GM21529 (cell line): Measurements from ENCODE around the gene SIRT1.
A peak's percentile ranks its signal among the peaks of the same experiment; 100 is the strongest.
"Not testable (repeated sequence)": the region's sequence is repeated elsewhere in the genome, so short reads cannot be mapped to it uniquely, and the experiment has no call there.

Source experiments
- ATAC-seq: cut with Tn5 transposase; IDR thresholded peaks from one replicate; pipeline ENCODE4 v1.9.1; 2021; ENCODE audit not compliant: unreplicated experiment

SIRT1 gene

DNA sequence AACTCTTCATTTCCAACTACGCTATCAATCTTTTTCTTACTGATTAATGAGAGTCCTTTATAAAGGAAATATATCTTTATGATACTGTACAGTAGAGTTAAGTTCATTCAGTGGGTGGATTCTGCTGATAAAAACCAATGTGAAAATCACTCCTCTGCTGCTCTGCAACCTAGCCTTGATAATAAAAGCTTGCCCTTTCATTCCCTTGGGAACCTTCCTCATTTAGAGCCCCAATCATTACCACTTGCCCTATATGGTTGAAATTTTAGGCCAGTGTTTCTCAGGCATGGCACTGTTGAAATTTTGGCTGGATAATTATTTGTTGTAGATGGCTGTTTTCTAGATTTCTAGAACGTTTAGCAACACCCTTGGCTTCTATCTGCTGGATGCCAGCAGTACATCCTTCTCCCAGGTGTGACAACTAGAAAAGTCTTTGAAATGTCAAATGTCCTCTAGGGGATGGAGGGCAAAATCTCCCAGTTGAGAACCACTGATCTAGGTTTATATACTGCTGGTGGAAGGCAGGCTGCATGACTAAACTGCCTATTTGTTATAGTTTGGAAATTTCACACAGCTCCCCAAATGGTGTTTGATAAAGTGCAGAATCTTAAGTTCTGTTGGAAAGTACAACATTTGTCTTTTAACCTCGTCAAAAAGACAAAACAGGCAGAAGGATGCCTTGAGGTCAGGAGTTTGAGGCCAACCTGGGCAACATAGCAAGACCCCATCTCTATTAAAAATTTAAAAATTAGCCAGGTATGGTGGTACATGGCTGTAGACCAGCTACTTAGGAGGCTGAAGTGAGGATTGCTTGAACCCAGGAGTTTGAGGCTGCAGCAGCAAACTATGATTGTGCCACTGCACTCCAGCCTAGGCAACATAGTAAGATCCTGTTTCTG is 8.9 kb upstream of the SIRT1 start:
- ATAC-seq, result no peak

DNA sequence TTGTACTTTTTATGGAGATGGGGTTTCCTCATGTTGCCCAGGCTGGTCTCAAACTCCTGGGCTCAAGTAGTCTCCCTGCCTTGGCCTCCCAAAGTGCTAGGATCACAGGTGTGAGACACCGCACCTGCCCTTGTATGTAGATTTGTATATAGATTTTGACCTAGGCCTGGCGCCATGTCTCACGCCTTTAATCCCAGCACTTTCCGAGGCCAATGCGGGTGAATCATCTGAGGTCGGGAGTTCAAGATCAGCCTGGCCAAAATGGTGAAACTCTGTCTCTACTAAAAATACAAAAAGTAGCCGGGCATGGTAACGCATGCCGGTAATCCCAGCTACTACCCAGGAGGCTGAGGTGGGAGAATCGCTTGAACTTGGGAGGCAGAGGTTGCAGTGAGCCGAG is 7.0 kb upstream of the SIRT1 start:
- not testable (repeated sequence) for ATAC-seq

GRCh38 chr10:67878133-67878532 is 6.3 kb upstream of the SIRT1 start:
- no peak for ATAC-seq

DNA sequence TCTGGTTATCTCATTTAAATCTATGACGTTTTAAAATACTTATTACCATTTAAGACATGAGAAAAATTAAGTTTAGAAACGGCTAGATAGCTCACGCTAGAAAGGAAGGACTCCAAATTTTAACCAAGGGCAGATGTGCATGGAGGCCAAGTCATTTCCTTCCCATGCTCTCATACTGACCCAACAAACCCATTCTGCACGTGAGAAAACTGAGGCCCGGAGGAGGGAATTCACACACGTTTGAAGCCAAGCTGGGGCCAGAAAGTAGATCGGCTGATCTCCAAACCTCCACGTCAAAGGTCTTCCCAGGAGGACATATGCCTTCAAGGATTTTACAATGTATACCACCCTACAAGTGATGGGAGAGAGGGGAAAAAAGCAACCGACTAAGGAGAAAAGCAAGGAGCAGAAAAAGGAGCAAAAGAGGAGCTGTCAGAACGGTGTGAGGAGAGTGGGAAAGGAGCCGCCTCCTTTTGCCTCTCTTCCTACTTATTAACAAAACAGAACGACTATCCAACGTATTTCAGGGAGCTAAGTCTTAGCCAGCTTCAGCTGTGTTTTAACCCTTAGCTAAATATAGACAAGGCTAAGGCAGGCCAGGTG is 645 bp upstream of the SIRT1 start:
- ATAC-seq, result no peak

GRCh38 chr10:67884842-67885670 is 600 bp downstream of the SIRT1 start:
- ATAC-seq, result peak; percentile 64

DNA sequence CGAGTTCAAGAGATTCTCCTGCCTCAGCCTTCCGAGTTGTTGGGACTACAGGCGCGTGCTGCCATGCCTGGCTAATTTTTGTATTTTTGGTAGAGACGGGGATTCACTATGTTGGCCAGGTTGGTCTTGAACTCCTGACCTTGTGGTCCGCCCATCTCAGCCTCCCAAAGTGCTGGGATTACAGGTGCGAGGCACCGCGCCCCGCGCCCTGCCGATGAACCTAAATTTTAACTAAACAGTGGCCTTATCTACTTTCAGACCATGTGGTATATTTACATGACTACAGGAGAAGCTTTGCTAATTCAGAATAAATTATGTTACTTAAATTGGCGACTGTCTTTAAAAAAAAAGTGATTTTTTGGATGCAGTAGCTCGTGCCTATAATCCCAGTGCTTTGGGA is 9.2 kb downstream of the SIRT1 start:
- ATAC-seq, result no peak

- no peak for ATAC-seq
Measured at GRCh38 chr10:67903581-67903980, 19.1 kb downstream of the SIRT1 start.

DNA sequence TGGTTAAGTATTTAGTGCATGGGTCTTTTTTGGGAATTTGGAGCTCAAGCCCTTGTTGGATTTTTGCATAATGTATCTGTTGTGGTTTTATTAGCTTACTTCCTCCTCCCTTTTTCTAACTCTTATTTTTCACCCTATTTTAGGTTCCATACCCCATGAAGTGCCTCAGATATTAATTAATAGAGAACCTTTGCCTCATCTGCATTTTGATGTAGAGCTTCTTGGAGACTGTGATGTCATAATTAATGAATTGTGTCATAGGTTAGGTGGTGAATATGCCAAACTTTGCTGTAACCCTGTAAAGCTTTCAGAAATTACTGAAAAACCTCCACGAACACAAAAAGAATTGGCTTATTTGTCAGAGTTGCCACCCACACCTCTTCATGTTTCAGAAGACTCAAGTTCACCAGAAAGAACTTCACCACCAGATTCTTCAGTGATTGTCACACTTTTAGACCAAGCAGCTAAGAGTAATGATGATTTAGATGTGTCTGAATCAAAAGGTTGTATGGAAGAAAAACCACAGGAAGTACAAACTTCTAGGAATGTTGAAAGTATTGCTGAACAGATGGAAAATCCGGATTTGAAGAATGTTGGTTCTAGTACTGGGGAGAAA is 28.0 kb downstream of the SIRT1 start:
- ATAC-seq, result no peak

DNA sequence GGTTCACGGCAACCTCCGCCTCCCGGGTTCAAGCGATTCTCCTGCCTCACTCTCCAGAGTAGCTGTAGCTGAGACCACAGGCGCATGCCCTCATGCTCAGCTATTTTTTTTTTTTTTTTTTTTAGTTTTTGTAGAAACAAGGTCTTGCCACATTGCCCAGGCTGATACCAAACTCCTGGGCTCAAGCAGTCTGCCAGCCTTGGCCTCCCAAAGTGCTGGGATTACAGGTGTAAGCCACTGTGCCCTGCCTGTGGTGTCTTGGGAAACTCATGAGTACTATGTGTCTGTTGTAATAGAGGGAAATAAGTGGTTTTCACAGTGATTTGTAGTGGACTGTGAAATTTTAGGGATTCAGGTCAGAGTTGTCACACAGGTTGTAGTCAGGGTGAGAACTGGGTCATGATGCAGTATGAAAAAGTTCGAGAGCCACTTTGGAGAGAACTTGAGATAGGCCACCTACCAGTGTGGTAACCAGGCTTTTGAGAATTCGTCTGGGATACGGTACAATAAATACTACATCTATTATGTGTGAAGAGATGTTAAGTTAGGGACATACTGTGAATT is 30.4 kb downstream of the SIRT1 start:
- ATAC-seq, result no peak

DNA sequence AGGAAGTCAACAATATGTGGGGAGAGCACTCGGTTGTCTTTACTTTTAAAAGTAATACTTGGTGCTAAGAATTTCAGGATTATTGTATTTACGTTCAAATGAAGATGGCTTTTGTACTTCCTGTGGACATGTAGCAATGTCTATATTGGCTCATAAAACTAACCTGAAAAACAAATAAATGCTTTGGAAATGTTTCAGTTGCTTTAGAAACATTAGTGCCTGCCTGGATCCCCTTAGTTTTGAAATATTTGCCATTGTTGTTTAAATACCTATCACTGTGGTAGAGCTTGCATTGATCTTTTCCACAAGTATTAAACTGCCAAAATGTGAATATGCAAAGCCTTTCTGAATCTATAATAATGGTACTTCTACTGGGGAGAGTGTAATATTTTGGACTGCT is 32.7 kb downstream of the SIRT1 start:
- ATAC-seq, result no peak

DNA sequence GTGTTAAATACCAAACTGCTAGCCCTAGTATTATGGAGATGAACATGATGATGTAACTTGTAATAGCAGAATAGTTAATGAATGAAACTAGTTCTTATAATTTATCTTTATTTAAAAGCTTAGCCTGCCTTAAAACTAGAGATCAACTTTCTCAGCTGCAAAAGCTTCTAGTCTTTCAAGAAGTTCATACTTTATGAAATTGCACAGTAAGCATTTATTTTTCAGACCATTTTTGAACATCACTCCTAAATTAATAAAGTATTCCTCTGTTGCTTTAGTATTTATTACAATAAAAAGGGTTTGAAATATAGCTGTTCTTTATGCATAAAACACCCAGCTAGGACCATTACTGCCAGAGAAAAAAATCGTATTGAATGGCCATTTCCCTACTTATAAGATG is 33.2 kb downstream of the SIRT1 start:
- no peak for ATAC-seq

GRCh38 chr10:67921065-67921464 is 36.6 kb downstream of the SIRT1 start:
- ATAC-seq, result no peak

DNA sequence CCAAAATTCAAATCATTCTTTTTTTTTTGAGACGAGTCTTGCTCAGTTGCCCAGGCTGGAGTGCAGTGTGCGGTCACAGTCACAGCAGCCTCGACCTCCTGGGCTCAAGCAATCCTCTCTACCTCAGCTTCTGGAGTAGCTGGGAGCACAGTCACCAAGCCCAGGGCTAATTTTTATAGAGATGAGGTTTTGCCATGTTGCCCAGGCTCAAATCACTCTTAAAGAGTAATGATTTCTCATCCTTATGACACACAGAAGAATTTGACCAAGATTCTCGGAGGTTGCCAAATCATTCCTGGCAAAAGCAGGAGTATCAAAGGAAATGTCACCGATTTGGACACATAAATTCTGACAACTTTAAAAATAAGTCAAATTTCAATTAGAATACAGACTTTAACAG is 39.1 kb downstream of the SIRT1 start:
- ATAC-seq, result no peak

DNA sequence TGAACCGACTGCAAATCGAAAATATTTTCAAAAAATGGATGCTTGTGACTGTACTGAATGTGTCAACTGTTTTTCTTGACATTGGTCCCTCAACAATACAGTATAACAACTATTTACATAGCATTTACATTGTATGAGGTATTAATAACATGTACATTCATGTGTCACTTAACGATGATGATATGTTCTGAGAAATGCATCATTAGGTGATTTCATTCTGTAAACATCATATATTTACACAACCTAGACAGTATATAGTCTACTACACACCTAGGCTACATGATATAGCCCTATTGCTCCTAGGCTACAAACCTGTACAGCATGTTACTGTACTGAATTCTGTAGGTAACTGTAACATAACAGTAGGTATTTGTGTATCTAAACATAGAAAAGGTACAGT is 39.7 kb downstream of the SIRT1 start:
- no peak for ATAC-seq

DNA sequence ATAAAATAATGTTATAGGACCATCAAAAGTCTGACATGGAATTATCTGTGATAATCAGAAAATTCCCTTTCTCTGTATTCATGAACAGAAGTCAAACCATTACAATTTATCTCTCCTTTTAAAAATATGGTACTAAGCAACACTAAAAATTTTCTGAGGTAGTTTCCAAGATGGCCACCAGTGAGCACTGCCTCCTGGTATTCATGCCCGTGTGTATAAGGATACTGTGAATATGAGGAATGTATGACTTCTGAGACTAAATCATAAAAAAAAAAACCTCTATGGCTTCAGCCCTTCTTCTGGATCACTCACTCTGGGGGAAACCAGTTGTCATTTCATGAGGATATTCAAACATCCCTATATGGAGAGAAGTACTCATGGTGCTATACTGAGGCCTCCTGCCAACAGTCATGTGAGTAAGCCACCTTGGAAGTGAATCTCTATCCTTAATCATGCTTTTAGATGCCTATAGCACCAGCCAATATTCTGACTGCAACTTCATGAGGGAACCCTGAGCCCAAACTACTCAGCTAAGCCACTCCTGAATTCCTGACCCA is 41.1 kb downstream of the SIRT1 start:
- no peak for ATAC-seq

DNA sequence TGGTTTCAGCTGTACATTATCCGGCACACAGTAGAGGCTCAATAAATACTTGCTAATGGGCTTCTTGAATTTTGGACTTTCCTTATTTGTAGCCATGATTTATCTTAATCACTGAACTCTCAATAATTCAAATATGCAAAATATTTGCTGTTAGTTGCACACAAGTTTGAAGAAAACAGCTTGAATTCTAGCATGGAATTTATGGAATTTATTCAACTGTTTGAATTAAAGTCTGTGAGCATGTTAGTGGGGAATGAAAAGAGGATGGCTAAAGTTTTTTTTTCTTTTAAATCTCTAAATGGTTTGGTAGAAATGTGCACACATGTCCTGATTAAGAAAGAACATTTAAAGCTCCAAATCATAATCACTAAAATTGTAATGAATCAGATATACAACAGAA is 42.5 kb downstream of the SIRT1 start:
- ATAC-seq, result no peak

- ATAC-seq, result no peak
Measured at GRCh38 chr10:67933199-67933598, 48.7 kb downstream of the SIRT1 start.

DNA sequence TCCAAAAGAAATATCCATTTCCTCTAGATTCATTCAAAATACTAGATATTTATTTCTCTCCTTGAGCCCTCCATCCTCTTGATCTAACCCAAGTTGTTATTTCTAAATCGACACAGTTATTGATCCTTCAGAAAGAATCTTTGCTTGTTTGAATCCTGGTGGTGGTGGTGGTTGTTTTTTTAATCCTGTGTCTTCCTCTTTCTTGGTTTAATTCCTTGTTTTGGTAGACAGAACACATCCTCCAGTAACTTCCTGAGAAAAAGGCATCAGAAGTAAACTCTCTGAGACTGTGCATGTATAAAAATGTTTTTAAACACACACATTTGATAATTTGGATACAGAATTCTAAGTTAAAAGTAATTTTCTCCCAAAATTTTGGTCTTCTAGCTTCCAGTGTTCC is 49.9 kb downstream of the SIRT1 start:
- no peak for ATAC-seq

DNA sequence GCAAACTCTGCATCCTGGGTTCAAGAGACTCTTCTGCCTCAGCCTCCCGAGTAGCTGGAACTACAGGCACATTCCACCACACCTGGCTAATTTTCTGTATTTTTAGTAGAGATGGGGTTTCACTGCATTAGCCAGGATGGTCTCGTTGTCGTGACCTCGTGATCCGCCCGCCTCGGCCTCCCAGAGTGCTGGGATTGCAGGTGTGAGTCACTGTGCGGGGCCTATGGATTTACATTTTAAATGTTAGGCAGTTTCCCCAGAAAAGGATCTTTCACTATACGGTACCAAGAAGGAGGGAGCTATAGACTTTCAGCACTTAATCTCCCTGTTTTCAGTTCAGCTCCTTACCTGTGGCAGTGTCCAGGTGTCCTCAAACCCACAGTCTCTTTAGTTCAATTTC is 50.8 kb downstream of the SIRT1 start:
- no peak for ATAC-seq

GRCh38 chr10:67936416-67936815 is 52.0 kb downstream of the SIRT1 start:
- ATAC-seq, result no peak

GRCh38 chr10:67943917-67944316 is 59.5 kb downstream of the SIRT1 start:
- ATAC-seq, result no peak
